ENCODE measurements around the gene FAM219A.
A peak's percentile ranks its signal among the peaks of the same experiment; 100 is the strongest.

FAM219A gene

GRCh38 chr9:34430843-34431437, 27.4 kb downstream of the FAM219A start (continued):
- TF ChIP-seq AEBP2 (tag by site-specific recombination; IDR thresholded peaks at IDR 0.05; ENCODE audit: borderline replicate concordance) (no peak), SP3 (tag by site-specific recombination; IDR thresholded peaks at IDR 0.05) (no peak), ZNF843 (tag by site-specific recombination; IDR thresholded peaks at IDR 0.05) (no peak), RBAK (tag by site-specific recombination; IDR thresholded peaks at IDR 0.05) (no peak)

- POLR2A ChIA-PET, result no interaction called here
- H3K4me1 ChIP-seq (ENCODE audit: control insufficient read depth, insufficient read depth, low read length), result no peaks in the 10 kb centered on the region
These were observed 29.9 kb downstream of the FAM219A start for GRCh38 chr9:34428325-34428958.

GRCh38 chr9:34426347-34427074, 31.9 kb downstream of the FAM219A start:
- CTCF ChIA-PET, result interaction anchor here (2.0 kb wide), 2 partner anchors 23 to 75 kb away, joined by 6 to 8 read pairs; no protein-coding TSS in a partner anchor
- POLR2A ChIA-PET, result no interaction called here

More at GRCh38 chr9:34428325-34428958, 29.9 kb downstream of the FAM219A start:
- no peak overlapping the region for H3K4me3 ChIP-seq (ENCODE audit: low read depth, low read length)
- TF ChIP-seq ZIC2 (tag by site-specific recombination; IDR thresholded peaks at IDR 0.05) (peak; percentile 78), PRDM10 (tag by site-specific recombination; IDR thresholded peaks at IDR 0.05) (no peak)
- H3K9me3 ChIP-seq (ENCODE audit: control insufficient read depth, insufficient read depth, low read depth, low read length), result no peaks in the 10 kb centered on the region
- CTCF ChIA-PET, result interaction anchor here (0.7 to 4.3 kb wide), 8 partner anchors 10 to 163 kb away, joined by 3 to 33 read pairs (median 4); no protein-coding TSS in a partner anchor
- peaks cover 0 to 18% of the 10 kb centered on the region in 2 experiments; a peak in 2 of 3 replicates for H3K36me3 ChIP-seq (ENCODE audit: control insufficient read depth in 2 of 2, insufficient read depth in 1 of 2, low read length in 2 of 2)
- H3K27ac ChIP-seq (ENCODE audit: extremely low read depth, low read depth, low read length), result no peak overlapping the region

More at GRCh38 chr9:34426347-34427074, 31.9 kb downstream of the FAM219A start:
- H3K4me3 ChIP-seq (ENCODE audit: low read depth, low read length), result no peak overlapping the region
- TF ChIP-seq PRDM10 (tag by site-specific recombination; IDR thresholded peaks at IDR 0.05) (0 out of 2 replicates have a peak, but pooled peaks have one; percentile 33), ZSCAN18 (tag by site-specific recombination; IDR thresholded peaks at IDR 0.05) (no peak), ZNF561 (tag by site-specific recombination; IDR thresholded peaks at IDR 0.05; ENCODE audit: borderline replicate concordance) (no peak), KLF10 (tag by site-specific recombination; IDR thresholded peaks at IDR 0.05) (no peak)
- H3K27ac ChIP-seq (ENCODE audit: extremely low read depth, low read depth, low read length), result no peak overlapping the region
- H3K36me3 ChIP-seq (ENCODE audit: control insufficient read depth in 2 of 2, insufficient read depth in 1 of 2, low read length in 2 of 2), result peaks cover 0 to 18% of the 10 kb centered on the region in 2 experiments; a peak in 2 of 3 replicates
- no peaks in the 10 kb centered on the region for H3K4me1 ChIP-seq (ENCODE audit: control insufficient read depth, insufficient read depth, low read length)
- no peaks in the 10 kb centered on the region for H3K9me3 ChIP-seq (ENCODE audit: control insufficient read depth, insufficient read depth, low read depth, low read length)

Data from HEK293 (cell line).